ENCODE data around the gene CISH. TPM values are rescaled to one million over a fixed set of nuclear protein-coding genes. Genes with fewer than 3 reads are reported as not detected.
A peak's percentile ranks its signal among the peaks of the same experiment; 100 is the strongest.

Gene CISH
- total RNA-seq, 1 experiment from 2014 or later = 2.7 TPM

DNA sequence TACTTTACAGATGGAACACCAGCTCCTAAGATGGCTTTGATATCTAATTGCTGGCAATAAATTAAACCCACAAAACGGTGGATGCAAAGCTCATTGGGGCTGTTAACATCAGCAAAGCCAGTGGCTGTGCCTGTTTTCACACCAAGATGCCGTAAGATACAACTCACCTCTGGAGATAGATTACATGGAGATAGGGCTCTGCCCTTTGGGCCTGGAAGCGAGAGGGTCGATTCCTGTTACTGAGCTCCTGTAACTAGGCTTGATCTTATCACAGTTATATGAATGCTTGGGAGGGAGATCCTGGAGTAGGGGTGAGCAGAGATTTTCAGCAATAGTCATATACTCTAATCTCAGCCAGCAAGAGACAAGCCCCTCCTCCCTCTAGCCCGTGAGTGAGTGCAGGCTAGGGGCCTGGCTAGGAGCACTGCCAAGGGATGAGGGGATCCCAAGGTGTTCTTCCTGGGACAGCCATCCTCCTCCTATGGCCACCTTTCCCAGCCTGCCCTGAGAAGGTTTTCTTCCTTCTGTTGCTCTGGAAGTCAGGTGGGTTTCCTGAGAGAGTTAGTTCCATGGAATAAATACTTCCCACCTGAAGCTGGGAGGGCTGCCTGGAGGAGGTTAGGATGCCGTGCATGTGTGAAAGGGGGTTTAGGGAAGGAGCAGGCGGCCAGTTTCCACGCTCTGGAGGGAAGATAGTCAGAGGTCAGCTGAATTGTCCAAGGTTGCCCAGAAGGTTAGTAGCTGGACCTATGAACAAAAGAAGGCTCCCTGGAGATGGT is 45.0 kb upstream of the CISH start:
- POLR2A ChIA-PET (ENCODE audit: unreplicated experiment) = interaction anchor here (0.7 kb wide), 1 partner anchor 319 kb away, joined by 5 read pairs; no protein-coding TSS in a partner anchor
- H3K9me3 ChIP-seq (ENCODE audit: insufficient read depth, low read depth) = no peaks in the 10 kb centered on the region

DNA sequence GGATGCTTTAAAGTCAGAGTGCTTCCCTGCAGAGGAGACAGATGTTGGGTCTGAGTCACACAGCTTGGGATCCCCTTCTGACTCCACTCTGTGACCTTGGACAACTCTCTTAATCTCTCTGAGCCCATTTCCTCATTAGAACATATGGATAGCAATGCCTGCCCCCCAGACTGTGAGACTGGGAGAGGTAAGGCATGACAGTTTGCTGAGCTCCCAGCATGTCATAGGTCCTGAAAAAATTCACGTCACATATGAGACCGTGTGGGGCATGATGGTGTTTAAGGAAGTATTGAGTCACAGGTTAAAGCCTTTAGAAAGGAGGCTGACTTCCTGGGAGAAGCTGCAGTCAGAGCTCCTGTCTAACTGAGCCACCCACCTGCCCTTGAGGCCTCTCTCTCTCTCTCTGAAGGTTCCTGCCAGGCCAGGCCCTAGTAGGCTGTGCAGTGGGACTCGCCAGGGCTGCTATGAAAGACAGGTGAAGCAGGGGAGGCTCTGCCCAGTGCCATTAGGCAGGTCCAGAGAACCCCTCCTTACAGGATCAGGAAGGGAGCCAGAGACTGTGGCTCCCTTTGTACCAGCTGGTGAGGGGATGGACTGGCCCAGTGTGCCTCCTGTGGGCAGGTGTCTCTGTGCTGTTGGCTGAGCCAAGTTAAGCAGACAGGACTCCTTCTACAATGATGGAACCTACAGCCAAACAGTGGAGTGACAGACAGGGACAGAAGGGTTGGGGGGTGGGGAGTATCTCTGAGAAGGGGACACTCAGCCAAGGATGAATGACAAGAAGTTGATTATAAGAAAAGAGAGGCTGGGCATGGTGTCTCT is 43.6 kb upstream of the CISH start:
- no peak for TF ChIP-seq EZH2 (IDR thresholded peaks at IDR 0.05; ENCODE audit: low read depth)
- TF ChIP-seq, protein P1, sequence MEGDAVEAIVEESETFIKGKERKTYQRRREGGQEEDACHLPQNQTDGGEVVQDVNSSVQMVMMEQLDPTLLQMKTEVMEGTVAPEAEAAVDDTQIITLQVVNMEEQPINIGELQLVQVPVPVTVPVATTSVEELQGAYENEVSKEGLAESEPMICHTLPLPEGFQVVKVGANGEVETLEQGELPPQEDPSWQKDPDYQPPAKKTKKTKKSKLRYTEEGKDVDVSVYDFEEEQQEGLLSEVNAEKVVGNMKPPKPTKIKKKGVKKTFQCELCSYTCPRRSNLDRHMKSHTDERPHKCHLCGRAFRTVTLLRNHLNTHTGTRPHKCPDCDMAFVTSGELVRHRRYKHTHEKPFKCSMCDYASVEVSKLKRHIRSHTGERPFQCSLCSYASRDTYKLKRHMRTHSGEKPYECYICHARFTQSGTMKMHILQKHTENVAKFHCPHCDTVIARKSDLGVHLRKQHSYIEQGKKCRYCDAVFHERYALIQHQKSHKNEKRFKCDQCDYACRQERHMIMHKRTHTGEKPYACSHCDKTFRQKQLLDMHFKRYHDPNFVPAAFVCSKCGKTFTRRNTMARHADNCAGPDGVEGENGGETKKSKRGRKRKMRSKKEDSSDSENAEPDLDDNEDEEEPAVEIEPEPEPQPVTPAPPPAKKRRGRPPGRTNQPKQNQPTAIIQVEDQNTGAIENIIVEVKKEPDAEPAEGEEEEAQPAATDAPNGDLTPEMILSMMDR (conservative IDR thresholded peaks at IDR 0.05) = no peak
- no peak for DNase-seq
- Histone ChIP-seq H3K27me3 (ENCODE audit: insufficient read depth, low read depth) (no peaks in the 10 kb centered on the region), H3K27ac (no peak overlapping the region), H4K20me1 (ENCODE audit: insufficient read depth) (no peaks in the 10 kb centered on the region), H3K79me2 (ENCODE audit: low read depth) (no peaks in the 10 kb centered on the region), H3K9me2 (ENCODE audit: insufficient read depth) (no peaks in the 10 kb centered on the region), H3K4me2 (no peak overlapping the region), H3K36me3 (ENCODE audit: low read depth) (no peaks in the 10 kb centered on the region), H3F3A (ENCODE audit: insufficient read depth, low read depth) (peaks cover 6% of the 10 kb centered on the region; the same call in 1 of the 2 replicates), H3K4me1 (replicated peaks; ENCODE audit: insufficient read depth) (no peaks in the 10 kb centered on the region), H3K4me3 (no peak overlapping the region), H3K9me3 (ENCODE audit: insufficient read depth, low read depth) (no peaks in the 10 kb centered on the region), H2AFZ (no peak overlapping the region)
- ChIA-PET CTCF (interaction anchor here (0.9 kb wide), 1 partner anchor 39 kb away, joined by 3 read pairs; no protein-coding TSS in a partner anchor), POLR2A (ENCODE audit: unreplicated experiment) (no interaction called here)
- intact Hi-C loops (cut with micrococcal nuclease; ENCODE audit: unreplicated experiment) = no loop called here
- BruUV-seq (replicated peaks) = TSS peak; percentile 7

More for the DNA sequence above, 45.0 kb upstream of the CISH start:
- Histone ChIP-seq H3K36me3 (ENCODE audit: low read depth) (no peaks in the 10 kb centered on the region), H3F3A (ENCODE audit: insufficient read depth, low read depth) (peaks cover 6% of the 10 kb centered on the region; the same call in 1 of the 2 replicates), H3K4me2 (no peak overlapping the region), H4K20me1 (ENCODE audit: insufficient read depth) (no peaks in the 10 kb centered on the region), H2AFZ (no peak overlapping the region), H3K9me2 (ENCODE audit: insufficient read depth) (no peaks in the 10 kb centered on the region), H3K27me3 (ENCODE audit: insufficient read depth, low read depth) (no peaks in the 10 kb centered on the region), H3K79me2 (ENCODE audit: low read depth) (no peaks in the 10 kb centered on the region), H3K4me1 (replicated peaks; ENCODE audit: insufficient read depth) (no peaks in the 10 kb centered on the region), H3K4me3 (no peak overlapping the region), H3K27ac (no peak overlapping the region)
- intact Hi-C loops (cut with micrococcal nuclease; ENCODE audit: unreplicated experiment) = no loop called here
- DNase-seq = no peak
- CTCF ChIA-PET = no interaction called here
- TF ChIP-seq, protein P1 (conservative IDR thresholded peaks at IDR 0.05) = no peak
- no peak for TF ChIP-seq EZH2 (IDR thresholded peaks at IDR 0.05; ENCODE audit: low read depth)
- BruUV-seq (replicated peaks) = no TSS peak

DNA sequence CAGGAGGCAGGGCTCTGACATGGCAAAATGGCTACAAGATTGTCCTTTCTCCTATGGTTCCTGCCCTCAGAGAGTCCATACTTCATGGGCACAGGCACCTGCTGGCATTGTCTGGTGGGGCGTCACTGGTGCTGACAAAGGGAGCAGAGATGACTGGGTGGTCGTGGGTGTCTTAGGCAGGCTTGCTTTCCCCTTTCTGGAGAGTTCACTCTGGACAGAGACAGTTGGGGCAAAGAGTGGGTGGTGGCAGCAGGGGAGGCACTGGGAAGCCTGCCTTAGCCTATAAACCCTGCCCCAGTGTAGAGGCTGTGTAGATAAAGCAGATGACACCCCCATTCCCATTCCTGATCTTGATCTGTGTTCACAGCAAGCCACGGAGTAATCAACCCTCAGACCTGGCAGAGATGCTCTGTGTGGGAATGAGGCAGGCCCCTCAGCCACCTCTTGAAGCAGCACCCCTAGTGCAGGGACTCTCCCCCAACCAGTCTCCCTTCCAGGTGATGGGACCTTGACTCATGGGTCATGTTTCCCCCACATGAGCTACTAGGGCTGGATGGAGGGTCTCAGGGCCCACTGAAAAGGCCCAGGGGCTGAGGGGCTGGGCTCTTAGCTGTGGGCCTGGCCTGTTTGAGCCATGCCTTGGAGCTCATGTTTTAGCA is 42.5 kb upstream of the CISH start:
- H3K4me3 ChIP-seq = no peak overlapping the region
- no peaks in the 10 kb centered on the region for H3K79me2 ChIP-seq (ENCODE audit: low read depth)
- no peaks in the 10 kb centered on the region for H3K36me3 ChIP-seq (ENCODE audit: low read depth)
- ChIA-PET CTCF (interaction anchor here (1.4 to 2.1 kb wide), 2 partner anchors 26 to 38 kb away, joined by 7 to 16 read pairs; partner anchors contain the start of gene MAPKAPK3), POLR2A (ENCODE audit: unreplicated experiment) (interaction anchor here (0.6 kb wide), 1 partner anchor 391 kb away, joined by 12 read pairs; no protein-coding TSS in a partner anchor)
- no peak overlapping the region for H2AFZ ChIP-seq
- no peaks in the 10 kb centered on the region for H3K4me1 ChIP-seq (replicated peaks; ENCODE audit: insufficient read depth)
- H3K27ac ChIP-seq = no peak overlapping the region
- H4K20me1 ChIP-seq (ENCODE audit: insufficient read depth) = no peaks in the 10 kb centered on the region
- no peaks in the 10 kb centered on the region for H3K27me3 ChIP-seq (ENCODE audit: insufficient read depth, low read depth)
- no peaks in the 10 kb centered on the region for H3K9me2 ChIP-seq (ENCODE audit: insufficient read depth)
- no peak overlapping the region for H3K4me2 ChIP-seq
- no TSS peak for BruUV-seq (replicated peaks)
- intact Hi-C loops (cut with micrococcal nuclease; ENCODE audit: unreplicated experiment) = no loop called here
- H3K9me3 ChIP-seq (ENCODE audit: insufficient read depth, low read depth) = no peaks in the 10 kb centered on the region
- H3F3A ChIP-seq (ENCODE audit: insufficient read depth, low read depth) = peaks cover 6% of the 10 kb centered on the region; the same call in 1 of the 2 replicates
- no peak for DNase-seq
- no peak for TF ChIP-seq EZH2 (IDR thresholded peaks at IDR 0.05; ENCODE audit: low read depth)
- TF ChIP-seq, protein P1 (conservative IDR thresholded peaks at IDR 0.05) = no peak
